HUES6 (cell line): ENCODE measurements around the gene RIC3.
A peak's percentile ranks its signal among the peaks of the same experiment; 100 is the strongest.

Experiments
- H3K27ac ChIP-seq: 2 replicates; pipeline ENCODE4 v1.7.0; 2013; ENCODE audit warnings: low read depth, mild to moderate bottlenecking, low read length, inconsistent platforms
- H3K27me3 ChIP-seq: 2 replicates; pipeline ENCODE4 v1.6.1; 2013; ENCODE audit warnings: low read length; ENCODE audit not compliant: control insufficient read depth, insufficient read depth
- H3K36me3 ChIP-seq: 2 replicates; pipeline ENCODE4 v1.6.1; 2013; ENCODE audit warnings: low read length; ENCODE audit not compliant: control insufficient read depth, insufficient read depth
- H3K4me1 ChIP-seq: 2 replicates; pipeline ENCODE4 v1.6.1; 2013; ENCODE audit warnings: low read length; ENCODE audit not compliant: control insufficient read depth, insufficient read depth
- H3K4me3 ChIP-seq: 2 replicates; pipeline ENCODE4 v1.5.1; 2013; ENCODE audit warnings: low read depth, low read length
- H3K9ac ChIP-seq: one replicate; pipeline ENCODE4 v1.6.1; 2013; ENCODE audit warnings: mild to moderate bottlenecking, low read length
- H3K9me3 ChIP-seq: 2 replicates; pipeline ENCODE4 v1.6.1; 2013; ENCODE audit warnings: low read depth, low read length; ENCODE audit not compliant: control insufficient read depth, insufficient read depth

Gene RIC3

GRCh38 chr11:8168485-8169257, at the start of gene RIC3:
Gene RIC3 (minus strand): TSS chr11:8169025. CDS start chr11:8168989, 36 bp downstream.
- no peaks in the 10 kb centered on the region for H3K36me3 ChIP-seq
- H3K4me3 ChIP-seq = peak within 1 kb of the TSS; percentile 85
- H3K9me3 ChIP-seq = no peaks in the 10 kb centered on the region
- H3K27me3 ChIP-seq = peaks cover 34% of the 10 kb centered on the region
- H3K4me1 ChIP-seq = peaks cover 5% of the 10 kb centered on the region; the same call in 1 of the 2 replicates
- peak within 1 kb of the TSS; percentile 66 for H3K9ac ChIP-seq
- H3K27ac ChIP-seq = no peak within 1 kb of the TSS

- Histone ChIP-seq H3K27ac (no peak overlapping the region), H3K9ac (no peak overlapping the region)
Measured at GRCh38 chr11:8218409-8218808, 49.6 kb upstream of the RIC3 start.

GRCh38 chr11:8217926-8218325, 49.1 kb upstream of the RIC3 start:
- Histone ChIP-seq H3K27me3 (peaks cover 10% of the 10 kb centered on the region; the same call in 1 of the 2 replicates), H3K27ac (no peak overlapping the region)

More at GRCh38 chr11:8218409-8218808, 49.6 kb upstream of the RIC3 start:
- Histone ChIP-seq H3K4me1 (peaks cover 7% of the 10 kb centered on the region; the same call in 1 of the 2 replicates), H3K4me3 (no peak overlapping the region), H3K27me3 (peaks cover 9% of the 10 kb centered on the region; the same call in 1 of the 2 replicates), H3K9me3 (no peaks in the 10 kb centered on the region), H3K36me3 (no peaks in the 10 kb centered on the region)

GRCh38 chr11:8217136-8217535, 48.3 kb upstream of the RIC3 start:
- Histone ChIP-seq H3K4me1 (peaks cover 3% of the 10 kb centered on the region; the same call in 1 of the 2 replicates), H3K9me3 (no peaks in the 10 kb centered on the region), H3K27me3 (peaks cover 10% of the 10 kb centered on the region; the same call in 1 of the 2 replicates)

More at GRCh38 chr11:8217926-8218325, 49.1 kb upstream of the RIC3 start:
- peaks cover 3% of the 10 kb centered on the region; the same call in 1 of the 2 replicates for H3K4me1 ChIP-seq
- H3K4me3 ChIP-seq = no peak overlapping the region
- no peak overlapping the region for H3K9ac ChIP-seq
- no peaks in the 10 kb centered on the region for H3K36me3 ChIP-seq
- H3K9me3 ChIP-seq = no peaks in the 10 kb centered on the region

GRCh38 chr11:8213376-8213775, 44.6 kb upstream of the RIC3 start:
- no peak overlapping the region for H3K4me3 ChIP-seq
- no peak overlapping the region for H3K27ac ChIP-seq
- H3K36me3 ChIP-seq = no peaks in the 10 kb centered on the region
- no peaks in the 10 kb centered on the region for H3K9me3 ChIP-seq
- H3K27me3 ChIP-seq = peaks cover 10% of the 10 kb centered on the region; the same call in 1 of the 2 replicates
- no peaks in the 10 kb centered on the region for H3K4me1 ChIP-seq
- H3K9ac ChIP-seq = no peak overlapping the region

More at GRCh38 chr11:8217136-8217535, 48.3 kb upstream of the RIC3 start:
- no peak overlapping the region for H3K27ac ChIP-seq
- no peak overlapping the region for H3K9ac ChIP-seq
- no peaks in the 10 kb centered on the region for H3K36me3 ChIP-seq
- no peak overlapping the region for H3K4me3 ChIP-seq

GRCh38 chr11:8209208-8209807, 40.5 kb upstream of the RIC3 start:
- H3K4me1 ChIP-seq = peaks cover 9% of the 10 kb centered on the region; the same call in 1 of the 2 replicates
- no peak overlapping the region for H3K27ac ChIP-seq
- H3K9ac ChIP-seq = no peak overlapping the region
- peaks cover 4% of the 10 kb centered on the region; the same call in 1 of the 2 replicates for H3K27me3 ChIP-seq
- no peak overlapping the region for H3K4me3 ChIP-seq
- no peaks in the 10 kb centered on the region for H3K36me3 ChIP-seq
- no peaks in the 10 kb centered on the region for H3K9me3 ChIP-seq

GRCh38 chr11:8207080-8208000, 38.5 kb upstream of the RIC3 start:
- Histone ChIP-seq H3K27me3 (no peaks in the 10 kb centered on the region), H3K27ac (no peak overlapping the region), H3K9me3 (no peaks in the 10 kb centered on the region), H3K36me3 (no peaks in the 10 kb centered on the region), H3K9ac (no peak overlapping the region), H3K4me3 (no peak overlapping the region), H3K4me1 (peaks cover 9% of the 10 kb centered on the region; the same call in 1 of the 2 replicates)

GRCh38 chr11:8206251-8207079, 37.6 kb upstream of the RIC3 start:
- H3K4me1 ChIP-seq = peaks cover 9% of the 10 kb centered on the region; the same call in 1 of the 2 replicates
- no peak overlapping the region for H3K4me3 ChIP-seq
- H3K27ac ChIP-seq = no peak overlapping the region
- H3K36me3 ChIP-seq = no peaks in the 10 kb centered on the region
- no peaks in the 10 kb centered on the region for H3K9me3 ChIP-seq
- H3K9ac ChIP-seq = no peak overlapping the region
- no peaks in the 10 kb centered on the region for H3K27me3 ChIP-seq

GRCh38 chr11:8205566-8205965, 36.7 kb upstream of the RIC3 start:
- Histone ChIP-seq H3K36me3 (no peaks in the 10 kb centered on the region), H3K4me1 (peaks cover 9% of the 10 kb centered on the region; the same call in 1 of the 2 replicates), H3K9me3 (no peaks in the 10 kb centered on the region), H3K9ac (no peak overlapping the region), H3K4me3 (no peak overlapping the region), H3K27ac (no peak overlapping the region), H3K27me3 (no peaks in the 10 kb centered on the region)

GRCh38 chr11:8204596-8204995, 35.8 kb upstream of the RIC3 start:
- Histone ChIP-seq H3K4me1 (peaks cover 9% of the 10 kb centered on the region; the same call in 1 of the 2 replicates), H3K27ac (no peak overlapping the region), H3K4me3 (no peak overlapping the region), H3K36me3 (no peaks in the 10 kb centered on the region), H3K9ac (no peak overlapping the region), H3K27me3 (peaks cover under 1% of the 10 kb centered on the region; the same call in 1 of the 2 replicates), H3K9me3 (no peaks in the 10 kb centered on the region)
